ENCODE data around the gene ADCYAP1R1.

DNA sequence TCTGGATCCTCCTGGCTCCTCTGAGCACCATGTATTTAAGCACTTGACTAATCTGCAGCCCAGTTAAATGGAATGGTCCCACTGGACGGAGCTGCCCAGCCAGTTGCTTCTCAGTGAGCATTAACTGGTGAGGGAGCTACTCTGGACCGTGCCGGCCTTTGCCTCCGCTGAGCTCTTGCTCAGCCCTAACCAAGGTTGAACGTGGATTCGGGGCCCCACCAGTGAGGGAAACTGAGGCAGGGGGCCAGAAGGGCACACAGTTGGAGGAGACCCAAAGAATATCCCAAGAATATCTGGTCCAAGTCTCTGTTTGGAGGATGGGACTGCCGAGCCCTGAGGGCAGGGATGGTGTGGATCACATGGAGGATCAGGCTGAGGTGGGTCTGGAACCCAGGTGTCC lies 13.7 kb downstream of the ADCYAP1R1 start:
- no peak for TF ChIP-seq POLR2A (IDR thresholded peaks at IDR 0.05)
- TF ChIP-seq, protein P1, sequence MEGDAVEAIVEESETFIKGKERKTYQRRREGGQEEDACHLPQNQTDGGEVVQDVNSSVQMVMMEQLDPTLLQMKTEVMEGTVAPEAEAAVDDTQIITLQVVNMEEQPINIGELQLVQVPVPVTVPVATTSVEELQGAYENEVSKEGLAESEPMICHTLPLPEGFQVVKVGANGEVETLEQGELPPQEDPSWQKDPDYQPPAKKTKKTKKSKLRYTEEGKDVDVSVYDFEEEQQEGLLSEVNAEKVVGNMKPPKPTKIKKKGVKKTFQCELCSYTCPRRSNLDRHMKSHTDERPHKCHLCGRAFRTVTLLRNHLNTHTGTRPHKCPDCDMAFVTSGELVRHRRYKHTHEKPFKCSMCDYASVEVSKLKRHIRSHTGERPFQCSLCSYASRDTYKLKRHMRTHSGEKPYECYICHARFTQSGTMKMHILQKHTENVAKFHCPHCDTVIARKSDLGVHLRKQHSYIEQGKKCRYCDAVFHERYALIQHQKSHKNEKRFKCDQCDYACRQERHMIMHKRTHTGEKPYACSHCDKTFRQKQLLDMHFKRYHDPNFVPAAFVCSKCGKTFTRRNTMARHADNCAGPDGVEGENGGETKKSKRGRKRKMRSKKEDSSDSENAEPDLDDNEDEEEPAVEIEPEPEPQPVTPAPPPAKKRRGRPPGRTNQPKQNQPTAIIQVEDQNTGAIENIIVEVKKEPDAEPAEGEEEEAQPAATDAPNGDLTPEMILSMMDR (IDR thresholded peaks at IDR 0.05) = no peak
